Measurements from ENCODE around the gene ATE1. TPM values are rescaled to one million over a fixed set of nuclear protein-coding genes. Genes with fewer than 3 reads are reported as not detected.

Gene ATE1
- total RNA-seq, 1 donor from 2014 or later = 22.6 TPM

DNA sequence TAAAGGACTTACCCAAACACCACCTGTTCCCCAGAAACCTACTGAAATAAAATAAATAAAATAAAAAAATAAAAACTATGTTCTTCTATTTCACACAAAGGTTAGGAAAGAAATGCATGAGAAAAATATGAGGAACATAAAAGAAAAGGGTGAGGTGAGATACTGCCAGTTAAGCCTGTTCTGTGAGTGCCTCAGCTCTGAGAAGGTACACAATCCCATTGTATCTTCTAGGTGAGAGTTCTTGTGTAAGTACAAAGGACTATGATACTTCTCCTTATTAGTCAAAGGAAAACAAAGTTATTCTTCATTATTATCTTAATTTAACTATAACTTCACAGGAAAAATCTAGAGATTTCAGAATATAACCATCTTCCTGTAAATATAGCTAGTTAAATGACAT is 86.0 kb downstream of the ATE1 start:
- H3K27ac Mint-ChIP-seq (ENCODE audit: unreplicated experiment) = no peak overlapping the region
- no peaks in the 10 kb centered on the region for H3K79me2 ChIP-seq (ENCODE audit: insufficient read depth, low read length)
- H3K9me3 Mint-ChIP-seq (ENCODE audit: unreplicated experiment) = no peaks in the 10 kb centered on the region
- no peaks in the 10 kb centered on the region for H3K4me1 Mint-ChIP-seq (ENCODE audit: low read depth, unreplicated experiment)
- TF ChIP-seq EZH2 (IDR thresholded peaks at IDR 0.05; ENCODE audit: insufficient read depth, low read length) = no peak
- TF ChIP-seq, protein P1, sequence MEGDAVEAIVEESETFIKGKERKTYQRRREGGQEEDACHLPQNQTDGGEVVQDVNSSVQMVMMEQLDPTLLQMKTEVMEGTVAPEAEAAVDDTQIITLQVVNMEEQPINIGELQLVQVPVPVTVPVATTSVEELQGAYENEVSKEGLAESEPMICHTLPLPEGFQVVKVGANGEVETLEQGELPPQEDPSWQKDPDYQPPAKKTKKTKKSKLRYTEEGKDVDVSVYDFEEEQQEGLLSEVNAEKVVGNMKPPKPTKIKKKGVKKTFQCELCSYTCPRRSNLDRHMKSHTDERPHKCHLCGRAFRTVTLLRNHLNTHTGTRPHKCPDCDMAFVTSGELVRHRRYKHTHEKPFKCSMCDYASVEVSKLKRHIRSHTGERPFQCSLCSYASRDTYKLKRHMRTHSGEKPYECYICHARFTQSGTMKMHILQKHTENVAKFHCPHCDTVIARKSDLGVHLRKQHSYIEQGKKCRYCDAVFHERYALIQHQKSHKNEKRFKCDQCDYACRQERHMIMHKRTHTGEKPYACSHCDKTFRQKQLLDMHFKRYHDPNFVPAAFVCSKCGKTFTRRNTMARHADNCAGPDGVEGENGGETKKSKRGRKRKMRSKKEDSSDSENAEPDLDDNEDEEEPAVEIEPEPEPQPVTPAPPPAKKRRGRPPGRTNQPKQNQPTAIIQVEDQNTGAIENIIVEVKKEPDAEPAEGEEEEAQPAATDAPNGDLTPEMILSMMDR (IDR thresholded peaks at IDR 0.05; ENCODE audit: insufficient read depth, low read depth, low read length) = no peak
- H3K27me3 Mint-ChIP-seq (ENCODE audit: low read depth, unreplicated experiment) = no peaks in the 10 kb centered on the region
- H3K4me2 ChIP-seq (ENCODE audit: low read length) = no peak overlapping the region
- H3K36me3 Mint-ChIP-seq (ENCODE audit: low read depth, unreplicated experiment) = no peaks in the 10 kb centered on the region
- H3K4me3 Mint-ChIP-seq (ENCODE audit: unreplicated experiment) = no peak overlapping the region
- no peak overlapping the region for H2AFZ ChIP-seq (ENCODE audit: low read depth, low read length)
- DNase-seq (ENCODE audit: low read depth) (no peak), FAIRE-seq (no peak)
- H3K9me3 ChIP-seq (ENCODE audit: insufficient read depth, low read depth, low read length) = no peaks in the 10 kb centered on the region
- no peaks in the 10 kb centered on the region for H3K36me3 ChIP-seq (ENCODE audit: insufficient read depth, low read length)
- H3K27ac ChIP-seq (ENCODE audit: low read depth, low read length) = no peak overlapping the region
- no peaks in the 10 kb centered on the region for H3K27me3 ChIP-seq (ENCODE audit: insufficient read depth, low read length)
- no peaks in the 10 kb centered on the region for H3K4me1 ChIP-seq (ENCODE audit: insufficient read depth, low read length)
- H3K9ac ChIP-seq (ENCODE audit: low read length) = no peak overlapping the region
- H4K20me1 ChIP-seq (ENCODE audit: insufficient read depth, low read length) = peaks cover 4% of the 10 kb centered on the region
- H3K4me3 ChIP-seq (ENCODE audit: insufficient read depth, low read depth, low read length) = no peak overlapping the region

- no peak for DNase-seq (ENCODE audit: low read depth)
- Mint-ChIP-seq H3K4me3 (ENCODE audit: unreplicated experiment) (no peak overlapping the region), H3K9me3 (ENCODE audit: unreplicated experiment) (no peaks in the 10 kb centered on the region), H3K27me3 (ENCODE audit: low read depth, unreplicated experiment) (no peaks in the 10 kb centered on the region), H3K36me3 (ENCODE audit: low read depth, unreplicated experiment) (no peaks in the 10 kb centered on the region), H3K4me1 (ENCODE audit: low read depth, unreplicated experiment) (no peaks in the 10 kb centered on the region), H3K27ac (ENCODE audit: unreplicated experiment) (no peak overlapping the region)
- no peak for FAIRE-seq
- Histone ChIP-seq H3K36me3 (ENCODE audit: insufficient read depth, low read length) (no peaks in the 10 kb centered on the region), H3K4me1 (ENCODE audit: insufficient read depth, low read length) (no peaks in the 10 kb centered on the region), H2AFZ (ENCODE audit: low read depth, low read length) (no peak overlapping the region), H3K9me3 (ENCODE audit: insufficient read depth, low read depth, low read length) (no peaks in the 10 kb centered on the region), H3K79me2 (ENCODE audit: insufficient read depth, low read length) (no peaks in the 10 kb centered on the region), H3K4me3 (ENCODE audit: insufficient read depth, low read depth, low read length) (no peak overlapping the region), H4K20me1 (ENCODE audit: insufficient read depth, low read length) (peaks cover 4% of the 10 kb centered on the region), H3K27ac (ENCODE audit: low read depth, low read length) (no peak overlapping the region), H3K27me3 (ENCODE audit: insufficient read depth, low read length) (no peaks in the 10 kb centered on the region), H3K4me2 (ENCODE audit: low read length) (no peak overlapping the region), H3K9ac (ENCODE audit: low read length) (no peak overlapping the region)
- no peak for TF ChIP-seq EZH2 (IDR thresholded peaks at IDR 0.05; ENCODE audit: insufficient read depth, low read length)
- TF ChIP-seq, protein P1 (IDR thresholded peaks at IDR 0.05; ENCODE audit: insufficient read depth, low read depth, low read length) = no peak
These were observed 88.9 kb downstream of the ATE1 start for GRCh38 chr10:121838931-121839330.

- Histone ChIP-seq H4K20me1 (ENCODE audit: insufficient read depth, low read length) (peaks cover under 1% of the 10 kb centered on the region), H3K27me3 (ENCODE audit: insufficient read depth, low read length) (no peaks in the 10 kb centered on the region), H3K27ac (ENCODE audit: low read depth, low read length) (no peak overlapping the region), H3K36me3 (ENCODE audit: insufficient read depth, low read length) (no peaks in the 10 kb centered on the region), H3K9me3 (ENCODE audit: insufficient read depth, low read depth, low read length) (no peaks in the 10 kb centered on the region), H3K4me1 (ENCODE audit: insufficient read depth, low read length) (no peaks in the 10 kb centered on the region), H3K79me2 (ENCODE audit: insufficient read depth, low read length) (no peaks in the 10 kb centered on the region), H3K4me3 (ENCODE audit: insufficient read depth, low read depth, low read length) (no peak overlapping the region), H2AFZ (ENCODE audit: low read depth, low read length) (no peak overlapping the region), H3K9ac (ENCODE audit: low read length) (no peak overlapping the region), H3K4me2 (ENCODE audit: low read length) (no peak overlapping the region)
- Mint-ChIP-seq H3K36me3 (ENCODE audit: low read depth, unreplicated experiment) (no peaks in the 10 kb centered on the region), H3K27me3 (ENCODE audit: low read depth, unreplicated experiment) (no peaks in the 10 kb centered on the region), H3K4me3 (ENCODE audit: unreplicated experiment) (no peak overlapping the region), H3K9me3 (ENCODE audit: unreplicated experiment) (no peaks in the 10 kb centered on the region), H3K27ac (ENCODE audit: unreplicated experiment) (no peak overlapping the region), H3K4me1 (ENCODE audit: low read depth, unreplicated experiment) (peaks cover 2% of the 10 kb centered on the region)
- no peak for FAIRE-seq
- no peak for DNase-seq (ENCODE audit: low read depth)
- TF ChIP-seq EZH2 (IDR thresholded peaks at IDR 0.05; ENCODE audit: insufficient read depth, low read length) = no peak
- TF ChIP-seq, protein P1 (IDR thresholded peaks at IDR 0.05; ENCODE audit: insufficient read depth, low read depth, low read length) = no peak
These were observed 89.7 kb downstream of the ATE1 start for GRCh38 chr10:121838149-121838548.
